Measurements from ENCODE around the gene PRRT4.

Gene PRRT4

GRCh38 chr7:128370491-128370890 is 9.0 kb upstream of the PRRT4 start:
- no peaks in the 10 kb centered on the region for H3K36me3 ChIP-seq (ENCODE audit: control insufficient read depth in 2 of 2, insufficient read depth in 2 of 2, low read length in 2 of 2)
- no peak overlapping the region for H3K9ac ChIP-seq (ENCODE audit: low read length in 2 of 2)
- H3K4me3 ChIP-seq (ENCODE audit: low read length in 2 of 2), result no peak overlapping the region
- H3K4me1 ChIP-seq (ENCODE audit: control insufficient read depth, insufficient read depth, low read length), result no peaks in the 10 kb centered on the region
- peaks cover 3 to 5% of the 10 kb centered on the region in 2 donors for H3K27me3 ChIP-seq (ENCODE audit: control insufficient read depth in 1 of 2, insufficient read depth in 2 of 2, low read length in 2 of 2)
- no peak overlapping the region for H3K27ac ChIP-seq (ENCODE audit: low read length)
- H3K9me3 ChIP-seq (ENCODE audit: control insufficient read depth in 2 of 2, low read length in 2 of 2), result no peaks in the 10 kb centered on the region

GRCh38 chr7:128366986-128367385 is 5.5 kb upstream of the PRRT4 start:
- H3K27ac ChIP-seq (ENCODE audit: low read length), result no peak overlapping the region
- no peaks in the 10 kb centered on the region for H3K9me3 ChIP-seq (ENCODE audit: control insufficient read depth in 2 of 2, low read length in 2 of 2)
- no peak overlapping the region for H3K9ac ChIP-seq (ENCODE audit: low read length in 2 of 2)
- H3K36me3 ChIP-seq (ENCODE audit: control insufficient read depth in 2 of 2, insufficient read depth in 2 of 2, low read length in 2 of 2), result no peaks in the 10 kb centered on the region
- peaks cover 5% of the 10 kb centered on the region for H3K4me1 ChIP-seq (ENCODE audit: control insufficient read depth, insufficient read depth, low read length)
- peaks cover 8 to 10% of the 10 kb centered on the region in 2 donors for H3K27me3 ChIP-seq (ENCODE audit: control insufficient read depth in 1 of 2, insufficient read depth in 2 of 2, low read length in 2 of 2)
- no peak overlapping the region for H3K4me3 ChIP-seq (ENCODE audit: low read length in 2 of 2)

- H3K27ac ChIP-seq (ENCODE audit: low read length), result no peak overlapping the region
- H3K4me3 ChIP-seq (ENCODE audit: low read length in 2 of 2), result no peak overlapping the region
- H3K27me3 ChIP-seq (ENCODE audit: control insufficient read depth in 1 of 2, insufficient read depth in 2 of 2, low read length in 2 of 2), result peaks cover 8 to 10% of the 10 kb centered on the region in 2 donors
- no peaks in the 10 kb centered on the region for H3K36me3 ChIP-seq (ENCODE audit: control insufficient read depth in 2 of 2, insufficient read depth in 2 of 2, low read length in 2 of 2)
- no peak overlapping the region for H3K9ac ChIP-seq (ENCODE audit: low read length in 2 of 2)
- H3K4me1 ChIP-seq (ENCODE audit: control insufficient read depth, insufficient read depth, low read length), result peaks cover 7% of the 10 kb centered on the region
- no peaks in the 10 kb centered on the region for H3K9me3 ChIP-seq (ENCODE audit: control insufficient read depth in 2 of 2, low read length in 2 of 2)
Measured at GRCh38 chr7:128366300-128366699, 4.8 kb upstream of the PRRT4 start.

- H3K9ac ChIP-seq (ENCODE audit: low read length in 2 of 2), result no peak overlapping the region
- H3K4me1 ChIP-seq (ENCODE audit: control insufficient read depth, insufficient read depth, low read length), result peaks cover 15% of the 10 kb centered on the region
- no peak overlapping the region for H3K4me3 ChIP-seq (ENCODE audit: low read length in 2 of 2)
- H3K27me3 ChIP-seq (ENCODE audit: control insufficient read depth in 1 of 2, insufficient read depth in 2 of 2, low read length in 2 of 2), result peaks cover 8 to 10% of the 10 kb centered on the region in 2 donors
- no peaks in the 10 kb centered on the region for H3K9me3 ChIP-seq (ENCODE audit: control insufficient read depth in 2 of 2, low read length in 2 of 2)
- H3K27ac ChIP-seq (ENCODE audit: low read length), result no peak overlapping the region
- H3K36me3 ChIP-seq (ENCODE audit: control insufficient read depth in 2 of 2, insufficient read depth in 2 of 2, low read length in 2 of 2), result no peaks in the 10 kb centered on the region
Measured at GRCh38 chr7:128365432-128365831, 3.9 kb upstream of the PRRT4 start.

- Histone ChIP-seq H3K36me3 (ENCODE audit: control insufficient read depth in 2 of 2, insufficient read depth in 2 of 2, low read length in 2 of 2) (no peaks in the 10 kb centered on the region), H3K9ac (ENCODE audit: low read length in 2 of 2) (no peak overlapping the region), H3K4me3 (ENCODE audit: low read length in 2 of 2) (no peak overlapping the region), H3K27me3 (ENCODE audit: control insufficient read depth in 1 of 2, insufficient read depth in 2 of 2, low read length in 2 of 2) (peaks cover 8 to 10% of the 10 kb centered on the region in 2 donors), H3K9me3 (ENCODE audit: control insufficient read depth in 2 of 2, low read length in 2 of 2) (no peaks in the 10 kb centered on the region), H3K4me1 (ENCODE audit: control insufficient read depth, insufficient read depth, low read length) (peaks cover 15% of the 10 kb centered on the region), H3K27ac (ENCODE audit: low read length) (no peak overlapping the region)
Measured at GRCh38 chr7:128364166-128364870, 2.8 kb upstream of the PRRT4 start.

GRCh38 chr7:128363261-128363721 is 1.8 kb upstream of the PRRT4 start:
- H3K27me3 ChIP-seq (ENCODE audit: control insufficient read depth in 1 of 2, insufficient read depth in 2 of 2, low read length in 2 of 2), result peaks cover 8 to 10% of the 10 kb centered on the region in 2 donors
- no peak overlapping the region for H3K27ac ChIP-seq (ENCODE audit: low read length)
- H3K9me3 ChIP-seq (ENCODE audit: control insufficient read depth in 2 of 2, low read length in 2 of 2), result no peaks in the 10 kb centered on the region
- no peaks in the 10 kb centered on the region for H3K36me3 ChIP-seq (ENCODE audit: control insufficient read depth in 2 of 2, insufficient read depth in 2 of 2, low read length in 2 of 2)
- H3K9ac ChIP-seq (ENCODE audit: low read length in 2 of 2), result no peak overlapping the region
- H3K4me3 ChIP-seq (ENCODE audit: low read length in 2 of 2), result no peak overlapping the region
- peaks cover 15% of the 10 kb centered on the region for H3K4me1 ChIP-seq (ENCODE audit: control insufficient read depth, insufficient read depth, low read length)

GRCh38 chr7:128362670-128363069 is 1.2 kb upstream of the PRRT4 start:
- no peaks in the 10 kb centered on the region for H3K9me3 ChIP-seq (ENCODE audit: control insufficient read depth in 2 of 2, low read length in 2 of 2)
- no peak overlapping the region for H3K4me3 ChIP-seq (ENCODE audit: low read length in 2 of 2)
- H3K4me1 ChIP-seq (ENCODE audit: control insufficient read depth, insufficient read depth, low read length), result peaks cover 15% of the 10 kb centered on the region
- no peak overlapping the region for H3K9ac ChIP-seq (ENCODE audit: low read length in 2 of 2)
- peaks cover 8 to 10% of the 10 kb centered on the region in 2 donors for H3K27me3 ChIP-seq (ENCODE audit: control insufficient read depth in 1 of 2, insufficient read depth in 2 of 2, low read length in 2 of 2)
- no peaks in the 10 kb centered on the region for H3K36me3 ChIP-seq (ENCODE audit: control insufficient read depth in 2 of 2, insufficient read depth in 2 of 2, low read length in 2 of 2)
- H3K27ac ChIP-seq (ENCODE audit: low read length), result no peak overlapping the region

GRCh38 chr7:128360359-128360678 is 1.2 kb downstream of the PRRT4 start:
- Histone ChIP-seq H3K27ac (ENCODE audit: low read length) (no peak overlapping the region), H3K4me1 (ENCODE audit: control insufficient read depth, insufficient read depth, low read length) (peaks cover 15% of the 10 kb centered on the region), H3K9me3 (ENCODE audit: control insufficient read depth in 2 of 2, low read length in 2 of 2) (no peaks in the 10 kb centered on the region), H3K9ac (ENCODE audit: low read length in 2 of 2) (no peak overlapping the region), H3K36me3 (ENCODE audit: control insufficient read depth in 2 of 2, insufficient read depth in 2 of 2, low read length in 2 of 2) (no peaks in the 10 kb centered on the region), H3K4me3 (ENCODE audit: low read length in 2 of 2) (peak overlapping the region in 1 of 2 donors; percentile 76), H3K27me3 (ENCODE audit: control insufficient read depth in 1 of 2, insufficient read depth in 2 of 2, low read length in 2 of 2) (peaks cover 4 to 7% of the 10 kb centered on the region in 2 donors)

- no peak overlapping the region for H3K9ac ChIP-seq (ENCODE audit: low read length in 2 of 2)
- H3K9me3 ChIP-seq (ENCODE audit: control insufficient read depth in 2 of 2, low read length in 2 of 2), result no peaks in the 10 kb centered on the region
- no peak overlapping the region for H3K4me3 ChIP-seq (ENCODE audit: low read length in 2 of 2)
- H3K27me3 ChIP-seq (ENCODE audit: control insufficient read depth in 1 of 2, insufficient read depth in 2 of 2, low read length in 2 of 2), result peaks cover 3 to 7% of the 10 kb centered on the region in 2 donors
- no peaks in the 10 kb centered on the region for H3K36me3 ChIP-seq (ENCODE audit: control insufficient read depth in 2 of 2, insufficient read depth in 2 of 2, low read length in 2 of 2)
- H3K27ac ChIP-seq (ENCODE audit: low read length), result no peak overlapping the region
- H3K4me1 ChIP-seq (ENCODE audit: control insufficient read depth, insufficient read depth, low read length), result peaks cover 15% of the 10 kb centered on the region
Measured at GRCh38 chr7:128359939-128360338, 1.6 kb downstream of the PRRT4 start.

- peaks cover 7% of the 10 kb centered on the region in 2 donors for H3K27me3 ChIP-seq (ENCODE audit: control insufficient read depth in 1 of 2, insufficient read depth in 2 of 2, low read length in 2 of 2)
Measured at GRCh38 chr7:128359336-128359735, 2.2 kb downstream of the PRRT4 start.

GRCh38 chr7:128358233-128358632 is 3.3 kb downstream of the PRRT4 start:
- H3K36me3 ChIP-seq (ENCODE audit: control insufficient read depth in 2 of 2, insufficient read depth in 2 of 2, low read length in 2 of 2), result no peaks in the 10 kb centered on the region
- peaks cover 9 to 14% of the 10 kb centered on the region in 2 donors for H3K27me3 ChIP-seq (ENCODE audit: control insufficient read depth in 1 of 2, insufficient read depth in 2 of 2, low read length in 2 of 2)
- no peak overlapping the region for H3K4me3 ChIP-seq (ENCODE audit: low read length in 2 of 2)
- no peak overlapping the region for H3K9ac ChIP-seq (ENCODE audit: low read length in 2 of 2)
- no peaks in the 10 kb centered on the region for H3K9me3 ChIP-seq (ENCODE audit: control insufficient read depth in 2 of 2, low read length in 2 of 2)
- peaks cover 15% of the 10 kb centered on the region for H3K4me1 ChIP-seq (ENCODE audit: control insufficient read depth, insufficient read depth, low read length)
- H3K27ac ChIP-seq (ENCODE audit: low read length), result no peak overlapping the region

More at GRCh38 chr7:128359336-128359735, 2.2 kb downstream of the PRRT4 start:
- H3K4me1 ChIP-seq (ENCODE audit: control insufficient read depth, insufficient read depth, low read length), result peaks cover 15% of the 10 kb centered on the region
- no peaks in the 10 kb centered on the region for H3K9me3 ChIP-seq (ENCODE audit: control insufficient read depth in 2 of 2, low read length in 2 of 2)
- H3K27ac ChIP-seq (ENCODE audit: low read length), result no peak overlapping the region
- H3K9ac ChIP-seq (ENCODE audit: low read length in 2 of 2), result no peak overlapping the region
- no peak overlapping the region for H3K4me3 ChIP-seq (ENCODE audit: low read length in 2 of 2)
- H3K36me3 ChIP-seq (ENCODE audit: control insufficient read depth in 2 of 2, insufficient read depth in 2 of 2, low read length in 2 of 2), result no peaks in the 10 kb centered on the region

Measured in stomach smooth muscle (tissue), 2 donors.